Glutamatergic neuron (in vitro differentiated cells): ENCODE results near the gene RAB28. TPM values are rescaled to one million over a fixed set of nuclear protein-coding genes. Genes with fewer than 3 reads are reported as not detected.
A peak's percentile ranks its signal among the peaks of the same experiment; 100 is the strongest.

Experiments used
- DNase-seq: peaks from one replicate; pipeline ENCODE4 v3.0.0; 2022
- H3K27ac Mint-ChIP-seq: one replicate; pipeline ENCODE4 v1.8.0; 2020; ENCODE audit warnings: mild to moderate bottlenecking, mixed read lengths, inconsistent platforms; ENCODE audit not compliant: unreplicated experiment
- H3K27me3 Mint-ChIP-seq: one replicate; pipeline ENCODE4 v1.8.0; 2020; ENCODE audit warnings: mild to moderate bottlenecking, moderate library complexity, mixed read lengths, inconsistent platforms; ENCODE audit not compliant: unreplicated experiment
- H3K36me3 Mint-ChIP-seq: one replicate; pipeline ENCODE4 v1.8.0; 2020; ENCODE audit warnings: mild to moderate bottlenecking, mixed read lengths, inconsistent platforms; ENCODE audit not compliant: unreplicated experiment
- H3K4me1 Mint-ChIP-seq: one replicate; pipeline ENCODE4 v1.8.0; 2020; ENCODE audit warnings: mild to moderate bottlenecking, low read depth, mixed read lengths, inconsistent platforms; ENCODE audit not compliant: unreplicated experiment
- H3K4me3 Mint-ChIP-seq: one replicate; pipeline ENCODE4 v1.8.0; 2020; ENCODE audit warnings: mild to moderate bottlenecking, mixed read lengths, inconsistent platforms; ENCODE audit not compliant: unreplicated experiment
- H3K9me3 Mint-ChIP-seq: one replicate; pipeline ENCODE4 v1.8.0; 2020; ENCODE audit warnings: mild to moderate bottlenecking, moderate library complexity, mixed read lengths, inconsistent platforms; ENCODE audit not compliant: unreplicated experiment
- CTCF ChIP-seq: fragments of 200-600 bp; sonication (generic); IDR thresholded peaks from one replicate; pipeline ENCODE4 v1.5.0; 2021; ENCODE audit not compliant: partially characterized antibody, unreplicated experiment
- total RNA-seq: library from RNA; stranded (reverse); fragmentation: NEBNext Ultra II Directional; extraction: Animal tissue kit (Norgen Biotek cat#: 25700); gene quantifications from one replicate; pipeline ENCODE4 v1.2.1, GENCODE V29; 2021; ENCODE audit not compliant: unreplicated experiment

RAB28 gene
- total RNA-seq, 1 donor from 2014 or later = 12.7 TPM

GRCh38 chr4:13481569-13481968 is 2.6 kb downstream of the RAB28 start:
- peaks cover 8% of the 10 kb centered on the region for H3K4me1 Mint-ChIP-seq
- H3K27me3 Mint-ChIP-seq = peaks cover 4% of the 10 kb centered on the region
- peaks cover 12% of the 10 kb centered on the region for H3K9me3 Mint-ChIP-seq
- H3K27ac Mint-ChIP-seq = no peak overlapping the region
- DNase-seq = no peak
- peak overlapping the region; percentile 22 for H3K4me3 Mint-ChIP-seq
- no peak for TF ChIP-seq CTCF
- H3K36me3 Mint-ChIP-seq = peaks cover 4% of the 10 kb centered on the region

GRCh38 chr4:13478707-13479106 is 5.4 kb downstream of the RAB28 start:
- H3K27me3 Mint-ChIP-seq = no peaks in the 10 kb centered on the region
- peaks cover 6% of the 10 kb centered on the region for H3K9me3 Mint-ChIP-seq
- no peaks in the 10 kb centered on the region for H3K36me3 Mint-ChIP-seq
- peaks cover 13% of the 10 kb centered on the region for H3K4me1 Mint-ChIP-seq
- no peak overlapping the region for H3K4me3 Mint-ChIP-seq
- no peak for DNase-seq
- no peak for TF ChIP-seq CTCF
- H3K27ac Mint-ChIP-seq = no peak overlapping the region

- H3K27me3 Mint-ChIP-seq = no peaks in the 10 kb centered on the region
- H3K4me1 Mint-ChIP-seq = peaks cover 9% of the 10 kb centered on the region
- no peaks in the 10 kb centered on the region for H3K36me3 Mint-ChIP-seq
- TF ChIP-seq CTCF = no peak
- DNase-seq = no peak
- H3K27ac Mint-ChIP-seq = no peak overlapping the region
- peaks cover 3% of the 10 kb centered on the region for H3K9me3 Mint-ChIP-seq
- H3K4me3 Mint-ChIP-seq = no peak overlapping the region
Measured at GRCh38 chr4:13478131-13478530, 6.0 kb downstream of the RAB28 start.

- TF ChIP-seq CTCF = no peak
- Mint-ChIP-seq H3K4me1 (peaks cover 4% of the 10 kb centered on the region), H3K36me3 (no peaks in the 10 kb centered on the region), H3K27ac (no peak overlapping the region), H3K9me3 (no peaks in the 10 kb centered on the region), H3K4me3 (no peak overlapping the region), H3K27me3 (no peaks in the 10 kb centered on the region)
- no peak for DNase-seq
Measured at GRCh38 chr4:13476915-13477314, 7.2 kb downstream of the RAB28 start.

- Mint-ChIP-seq H3K27ac (no peak overlapping the region), H3K4me1 (peaks cover 4% of the 10 kb centered on the region), H3K36me3 (no peaks in the 10 kb centered on the region), H3K4me3 (peak overlapping the region; percentile 30), H3K27me3 (no peaks in the 10 kb centered on the region), H3K9me3 (no peaks in the 10 kb centered on the region)
- no peak for TF ChIP-seq CTCF
- DNase-seq = no peak
Measured at GRCh38 chr4:13476152-13476551, 8.0 kb downstream of the RAB28 start.
